Adipocyte (in vitro differentiated cells): Measurements from ENCODE around the gene AMOTL2.

Experiments
- DNase-seq: peaks from one replicate; pipeline ENCODE4 v3.0.0-alpha.2; 2015; ENCODE audit warnings: low read depth
- H3K27me3 ChIP-seq: replicated peaks from 2 replicates; pipeline ENCODE4 v1.7.0; 2013; ENCODE audit warnings: mild to moderate bottlenecking, low read length, moderate library complexity; ENCODE audit not compliant: control insufficient read depth, insufficient read depth
- H3K36me3 ChIP-seq: 2 replicates; pipeline ENCODE4 v1.7.0; 2013; ENCODE audit warnings: low read length, mild to moderate bottlenecking, moderate library complexity; ENCODE audit not compliant: control insufficient read depth, insufficient read depth, severe bottlenecking
- H3K4me1 ChIP-seq: 2 replicates; pipeline ENCODE4 v1.7.0; 2013; ENCODE audit warnings: mild to moderate bottlenecking, low read length, moderate library complexity; ENCODE audit not compliant: control insufficient read depth, insufficient read depth
- H3K4me3 ChIP-seq: 2 replicates; pipeline ENCODE4 v1.7.0; 2013; ENCODE audit warnings: mild to moderate bottlenecking, low read length, moderate library complexity
- H3K9ac ChIP-seq: 2 replicates; pipeline ENCODE4 v1.7.0; 2013; ENCODE audit warnings: mild to moderate bottlenecking, low read length, moderate library complexity
- H3K9me3 ChIP-seq: 2 replicates; pipeline ENCODE4 v1.7.0; 2013; ENCODE audit warnings: mild to moderate bottlenecking, low read length, moderate library complexity; ENCODE audit not compliant: control insufficient read depth

AMOTL2 gene

GRCh38 chr3:134364061-134364935 lies 9.9 kb downstream of the AMOTL2 start:
- H3K4me3 ChIP-seq = peak overlapping the region; percentile 34
- peaks cover 96% of the 10 kb centered on the region for H3K4me1 ChIP-seq
- no peaks in the 10 kb centered on the region for H3K27me3 ChIP-seq
- H3K9ac ChIP-seq = peak overlapping the region; percentile 99
- DNase-seq = peak; percentile 98
- H3K36me3 ChIP-seq = peaks cover 93% of the 10 kb centered on the region
- no peaks in the 10 kb centered on the region for H3K9me3 ChIP-seq

GRCh38 chr3:134363381-134363755 lies 10.9 kb downstream of the AMOTL2 start:
- H3K4me3 ChIP-seq = peak overlapping the region; percentile 34
- H3K4me1 ChIP-seq = peaks cover 96% of the 10 kb centered on the region
- no peak for DNase-seq
- peaks cover 93% of the 10 kb centered on the region for H3K36me3 ChIP-seq
- H3K9ac ChIP-seq = peak overlapping the region; percentile 94
- no peaks in the 10 kb centered on the region for H3K27me3 ChIP-seq
- no peaks in the 10 kb centered on the region for H3K9me3 ChIP-seq

- Histone ChIP-seq H3K27me3 (no peaks in the 10 kb centered on the region), H3K4me1 (peaks cover 95% of the 10 kb centered on the region)
- no peak for DNase-seq
These were observed 11.4 kb downstream of the AMOTL2 start for GRCh38 chr3:134362670-134363380.

GRCh38 chr3:134362221-134362620 lies 12.0 kb downstream of the AMOTL2 start:
- H3K4me1 ChIP-seq = peaks cover 95% of the 10 kb centered on the region
- H3K36me3 ChIP-seq = peaks cover 91% of the 10 kb centered on the region
- H3K4me3 ChIP-seq = no peak overlapping the region
- H3K27me3 ChIP-seq = no peaks in the 10 kb centered on the region
- no peaks in the 10 kb centered on the region for H3K9me3 ChIP-seq
- no peak for DNase-seq
- H3K9ac ChIP-seq = peak overlapping the region; percentile 94

More at GRCh38 chr3:134362670-134363380, 11.4 kb downstream of the AMOTL2 start:
- Histone ChIP-seq H3K36me3 (peaks cover 91% of the 10 kb centered on the region), H3K9me3 (no peaks in the 10 kb centered on the region), H3K9ac (peak overlapping the region; percentile 94), H3K4me3 (peak overlapping the region; percentile 34)

- no peak for DNase-seq
- Histone ChIP-seq H3K9ac (peak overlapping the region; percentile 94), H3K4me1 (peaks cover 95% of the 10 kb centered on the region), H3K4me3 (no peak overlapping the region), H3K36me3 (peaks cover 91% of the 10 kb centered on the region), H3K27me3 (no peaks in the 10 kb centered on the region), H3K9me3 (no peaks in the 10 kb centered on the region)
These were observed 12.9 kb downstream of the AMOTL2 start for GRCh38 chr3:134361162-134361835.

GRCh38 chr3:134360046-134360445 lies 14.2 kb downstream of the AMOTL2 start:
- peaks cover 93% of the 10 kb centered on the region for H3K4me1 ChIP-seq
- no peak overlapping the region for H3K4me3 ChIP-seq
- DNase-seq = no peak
- H3K36me3 ChIP-seq = peaks cover 91% of the 10 kb centered on the region
- H3K9me3 ChIP-seq = no peaks in the 10 kb centered on the region
- H3K9ac ChIP-seq = peak overlapping the region; percentile 94
- H3K27me3 ChIP-seq = no peaks in the 10 kb centered on the region

- H3K4me1 ChIP-seq = peaks cover 93% of the 10 kb centered on the region
- H3K9ac ChIP-seq = peak overlapping the region; percentile 94
- no peaks in the 10 kb centered on the region for H3K27me3 ChIP-seq
- no peak for DNase-seq
- H3K36me3 ChIP-seq = peaks cover 92% of the 10 kb centered on the region
- H3K4me3 ChIP-seq = no peak overlapping the region
- no peaks in the 10 kb centered on the region for H3K9me3 ChIP-seq
These were observed 14.9 kb downstream of the AMOTL2 start for GRCh38 chr3:134359121-134360010.

- Histone ChIP-seq H3K36me3 (peaks cover 88% of the 10 kb centered on the region), H3K9me3 (no peaks in the 10 kb centered on the region), H3K4me1 (peaks cover 97% of the 10 kb centered on the region), H3K4me3 (peak overlapping the region; percentile 2), H3K27me3 (no peaks in the 10 kb centered on the region), H3K9ac (peak overlapping the region; percentile 94)
- peak; percentile 96 for DNase-seq
These were observed 16.1 kb downstream of the AMOTL2 start for GRCh38 chr3:134357914-134358811.

- H3K36me3 ChIP-seq = peaks cover 81% of the 10 kb centered on the region
- no peak overlapping the region for H3K4me3 ChIP-seq
- H3K9ac ChIP-seq = peak overlapping the region; percentile 94
- no peaks in the 10 kb centered on the region for H3K9me3 ChIP-seq
- no peak for DNase-seq
- peaks cover 97% of the 10 kb centered on the region for H3K4me1 ChIP-seq
- H3K27me3 ChIP-seq = no peaks in the 10 kb centered on the region
These were observed 16.9 kb downstream of the AMOTL2 start for GRCh38 chr3:134357261-134357913.
